NCI-H2171 treated with DMSO at 0.1 percent for 48 hours (cell line): Measurements from ENCODE around the gene PKD2L2.
"Not testable (repeated sequence)": the region's sequence is repeated elsewhere in the genome, so short reads cannot be mapped to it uniquely, and the experiment has no call there.

Source experiments
- DNase-seq: peaks from one replicate; lab custom pipeline; 2025; lab: John Stamatoyannopoulos, UW

Gene PKD2L2

DNA sequence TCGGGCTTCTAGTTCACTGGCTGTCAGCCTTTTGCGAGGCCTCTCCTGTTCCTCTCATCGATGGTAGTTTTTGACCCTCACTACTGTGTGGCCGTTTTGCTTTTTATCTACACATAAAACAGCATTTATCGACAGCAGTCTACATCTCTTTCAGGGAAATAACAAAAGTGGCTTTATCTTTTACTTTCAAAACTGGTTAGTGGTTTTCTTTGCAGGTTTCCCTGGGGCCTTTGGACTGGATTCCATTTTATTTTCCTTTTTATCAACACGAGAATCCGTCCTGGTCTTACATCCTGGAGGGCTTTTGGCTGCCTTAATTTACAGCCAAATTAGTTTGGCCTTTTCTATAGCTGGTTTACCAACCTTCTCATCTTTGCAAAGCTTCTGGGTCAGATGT is 793 bp upstream of the PKD2L2 start:
- no peak for DNase-seq

DNA sequence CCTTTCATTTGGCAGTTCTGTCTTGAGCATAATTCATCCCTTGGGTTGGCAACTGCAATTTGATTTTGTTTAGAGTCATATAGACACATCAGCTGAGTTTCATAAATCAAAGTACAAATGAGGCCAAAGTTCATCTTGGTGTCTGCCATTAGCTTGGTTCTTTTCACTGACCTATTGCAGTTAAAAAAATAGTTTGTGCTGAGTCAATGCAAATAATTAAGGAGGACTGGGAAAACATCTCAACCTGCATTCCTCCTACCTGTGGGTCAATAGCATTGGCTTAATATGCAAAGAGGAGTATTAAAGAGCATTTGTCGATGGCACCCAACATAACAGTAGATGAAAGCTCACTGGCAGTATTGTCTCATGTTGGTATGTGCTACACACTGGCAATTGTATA is 1.6 kb downstream of the PKD2L2 start:
- DNase-seq: no peak

DNA sequence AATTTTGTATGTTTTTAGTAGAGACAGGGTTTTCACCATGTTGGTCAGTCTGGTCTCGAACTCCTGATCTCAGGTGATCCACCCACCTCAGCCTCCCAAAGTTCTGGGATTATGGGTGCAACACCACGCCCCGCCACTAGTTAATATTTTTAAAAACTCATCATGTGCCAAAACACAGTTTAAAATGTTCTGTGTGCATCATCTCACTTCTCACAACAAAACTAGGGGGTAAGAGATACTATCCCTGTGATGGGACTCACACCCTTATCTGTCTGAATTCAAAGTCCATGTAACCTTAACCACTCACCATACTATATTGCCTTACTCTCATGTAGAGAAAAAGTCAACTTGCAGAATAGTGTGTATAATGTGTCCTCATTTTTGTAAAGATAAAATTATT is 2.6 kb downstream of the PKD2L2 start:
- no peak for DNase-seq

DNA sequence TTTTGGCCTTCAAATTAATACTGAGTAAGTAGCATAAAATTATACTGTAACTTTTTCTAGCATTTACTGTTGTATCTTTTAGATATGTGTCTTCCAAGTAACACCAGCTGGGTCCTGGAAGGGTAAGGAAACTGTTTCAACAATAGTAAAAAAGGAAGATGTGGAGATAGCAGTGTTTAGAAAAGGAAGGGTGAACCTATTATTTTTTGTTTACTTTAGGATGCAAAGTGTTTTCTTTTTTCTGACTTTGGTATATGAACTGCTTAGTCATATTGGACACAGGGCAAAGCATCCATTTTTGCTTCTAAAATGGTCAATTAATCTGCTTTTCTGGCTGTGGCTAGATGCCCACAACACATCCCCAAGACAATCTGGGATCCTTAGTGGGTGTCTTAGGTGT is 5.3 kb downstream of the PKD2L2 start:
- DNase-seq: no peak

DNA sequence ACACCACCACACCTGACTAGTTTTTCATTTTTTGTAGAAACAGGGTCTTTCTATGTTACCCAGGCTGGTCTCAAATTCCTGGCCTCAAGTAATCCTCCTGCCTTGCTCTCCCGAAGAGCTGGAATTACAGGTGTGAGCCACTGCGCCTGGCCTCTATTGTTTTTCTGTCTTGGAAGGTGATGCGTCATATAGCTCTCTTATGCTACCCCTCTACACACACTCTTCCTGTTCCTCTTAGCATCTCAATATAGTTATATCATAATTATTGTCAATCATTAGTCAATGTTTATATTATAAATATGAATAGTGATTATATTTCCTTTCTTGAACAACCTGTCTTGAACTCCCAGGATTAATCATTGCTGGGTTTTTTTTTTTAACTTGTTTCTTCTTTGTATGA is 7.3 kb downstream of the PKD2L2 start:
- DNase-seq: no peak

DNA sequence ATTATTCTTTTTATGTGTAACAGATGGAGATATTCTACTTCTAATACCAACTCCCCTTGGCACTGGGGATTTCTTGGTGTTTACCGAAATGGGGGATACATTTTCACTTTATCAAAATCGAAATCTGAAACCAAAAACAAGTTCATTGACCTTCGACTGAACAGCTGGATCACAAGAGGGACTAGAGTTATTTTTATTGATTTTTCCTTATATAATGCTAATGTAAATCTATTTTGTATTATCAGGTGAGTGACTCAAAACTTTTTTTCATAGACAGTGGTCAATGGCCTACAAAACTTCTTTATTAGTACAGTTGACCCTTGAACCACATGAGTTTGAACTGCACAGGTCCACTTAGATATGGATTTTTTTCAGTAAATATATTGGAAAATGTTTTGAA is 10.2 kb downstream of the PKD2L2 start:
- peak; percentile 24 for DNase-seq

DNA sequence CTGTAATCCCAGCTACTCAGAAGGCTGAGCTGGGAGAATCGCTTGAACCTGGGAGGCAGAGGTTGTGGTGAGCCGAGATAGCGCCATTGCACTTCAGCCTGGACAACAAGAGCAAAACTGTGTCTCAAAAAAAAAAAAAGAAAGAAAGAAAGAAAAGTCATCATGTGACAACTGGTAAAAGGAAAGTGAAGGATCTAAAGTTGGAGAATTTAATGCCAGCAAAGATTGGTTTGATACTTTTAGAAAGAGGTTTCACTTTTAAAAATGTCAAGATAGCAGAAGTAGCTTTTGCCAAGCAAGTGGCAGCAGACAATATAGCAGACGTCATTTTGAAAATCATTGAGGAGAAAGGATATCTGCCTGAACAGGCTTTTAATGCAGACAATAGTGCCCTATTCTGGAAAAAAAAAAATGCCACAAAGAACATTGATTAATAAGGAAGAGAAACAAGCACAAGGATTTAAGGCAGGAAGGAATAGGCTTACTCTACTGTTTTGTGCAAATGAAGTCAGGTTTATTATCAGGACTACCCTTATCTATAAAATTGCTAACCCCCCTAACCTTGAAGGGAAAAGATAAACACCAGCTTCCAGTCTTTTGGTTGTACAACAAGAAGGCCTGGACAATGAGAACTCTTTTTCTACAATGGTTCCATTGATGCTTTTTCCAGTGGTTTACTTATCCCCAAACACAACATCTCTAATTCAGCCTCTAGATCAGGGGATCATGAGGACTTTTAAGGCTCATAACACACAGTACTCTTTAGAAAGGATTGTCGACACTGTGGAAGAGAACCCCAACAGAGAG is 12.0 kb downstream of the PKD2L2 start:
- no peak for DNase-seq

DNA sequence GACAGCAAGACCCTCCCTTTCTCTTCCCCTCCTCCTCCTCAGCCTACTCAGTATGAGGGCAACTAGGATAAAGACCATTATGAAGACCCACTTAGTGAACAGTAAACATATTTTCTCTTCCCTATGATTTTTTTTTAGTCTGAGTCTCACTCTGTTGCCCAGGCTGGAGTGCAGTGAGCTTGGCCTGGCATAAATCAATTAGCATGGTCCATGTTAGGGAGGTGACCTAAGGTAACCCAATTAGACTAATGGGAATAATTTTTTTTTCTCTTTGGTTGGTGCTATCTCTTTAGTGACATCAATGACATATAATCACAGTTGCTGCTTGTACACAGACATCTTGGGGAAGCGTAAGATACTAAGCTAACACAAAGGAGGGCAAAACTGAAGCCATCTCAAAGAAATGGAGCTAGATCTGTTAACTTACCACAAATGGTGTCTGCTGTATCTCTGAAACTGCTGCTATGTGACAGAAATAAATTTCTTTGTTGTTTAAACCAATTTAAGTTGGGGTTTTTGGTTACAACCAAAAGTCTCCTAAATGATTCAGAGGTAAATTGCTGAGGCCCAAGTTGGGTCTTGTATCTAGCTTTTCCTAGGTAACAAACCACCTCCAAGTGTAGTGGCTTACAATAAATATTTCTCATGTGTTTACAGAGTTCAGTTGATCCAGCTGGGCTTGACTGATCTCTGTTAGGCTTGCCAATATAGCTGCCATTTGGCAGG is 13.3 kb downstream of the PKD2L2 start:
- no peak for DNase-seq

DNA sequence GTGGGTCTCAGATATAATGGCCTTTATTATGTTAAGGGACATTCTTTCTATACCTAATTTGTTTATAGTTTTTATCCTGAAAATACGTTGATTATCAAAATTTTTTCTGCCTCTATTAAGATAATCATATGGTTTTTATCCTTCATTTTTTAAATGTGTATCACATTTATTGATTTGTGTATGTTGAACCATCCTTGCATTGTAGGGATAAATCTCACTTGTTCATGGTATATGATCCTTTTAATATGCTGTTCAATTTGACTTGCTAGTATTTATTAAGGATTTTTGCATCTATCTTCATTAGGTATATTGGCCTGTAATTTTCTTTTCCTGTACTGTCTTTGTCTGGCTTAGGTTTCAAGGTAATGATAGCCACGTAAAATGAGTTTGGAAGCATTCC is 25.5 kb downstream of the PKD2L2 start:
- no peak for DNase-seq

DNA sequence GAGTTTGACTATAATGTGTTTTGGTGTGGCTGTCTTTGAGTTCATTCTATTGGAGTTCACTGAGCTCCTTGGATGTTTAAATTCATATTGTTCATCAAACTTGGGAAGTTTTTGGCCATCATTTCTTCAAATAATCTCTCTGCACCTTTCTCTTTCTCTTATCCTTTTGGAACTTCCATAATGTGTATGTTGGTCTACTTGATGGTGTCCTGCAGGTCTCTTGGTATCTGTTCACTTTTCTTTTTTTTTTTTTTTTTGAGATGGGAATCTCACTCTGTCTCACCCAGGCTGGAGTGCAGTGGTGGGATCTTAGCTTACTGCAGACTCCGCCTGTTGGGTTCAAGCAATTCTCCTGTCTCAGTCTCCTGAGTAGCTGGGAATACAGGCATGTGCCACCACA is 27.7 kb downstream of the PKD2L2 start:
- DNase-seq: no peak

DNA sequence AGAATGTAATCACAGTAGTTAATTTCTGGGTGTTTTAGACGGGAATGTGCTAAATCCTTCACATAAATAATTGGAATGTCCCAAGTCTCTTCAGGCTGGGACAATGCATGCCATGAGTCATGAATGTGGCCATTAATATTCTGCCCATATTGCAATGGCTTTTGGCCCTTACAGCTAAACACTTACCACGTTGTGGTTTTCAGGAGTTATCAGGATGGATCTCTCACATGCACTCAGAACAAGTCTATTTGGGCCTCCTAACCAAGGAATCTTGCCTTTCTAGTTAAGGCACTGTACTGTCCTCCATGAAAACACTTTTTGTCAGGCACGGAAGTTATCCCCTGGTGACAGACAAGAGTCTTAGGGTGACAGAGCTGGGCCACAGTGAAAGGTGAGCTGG is 32.7 kb downstream of the PKD2L2 start:
- DNase-seq: no peak

DNA sequence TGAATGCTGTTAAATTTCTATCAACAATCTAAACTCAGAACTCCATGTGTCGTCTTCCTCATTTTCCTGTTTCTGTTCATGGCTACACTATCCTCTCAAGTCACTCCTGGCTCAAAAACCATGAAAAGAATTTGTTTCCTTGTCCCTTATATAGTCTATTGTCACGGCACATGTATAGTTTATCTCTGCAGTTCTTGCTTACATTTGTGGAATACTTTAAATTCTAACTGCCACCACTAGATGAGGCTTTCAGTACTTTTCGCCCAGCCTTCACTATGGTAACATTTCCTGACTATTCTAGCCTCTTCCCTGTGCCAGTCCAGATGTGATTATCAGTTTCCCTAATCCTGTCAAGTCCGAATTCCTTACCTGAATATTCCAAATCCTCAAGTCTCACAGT is 34.6 kb downstream of the PKD2L2 start:
- no peak for DNase-seq

DNA sequence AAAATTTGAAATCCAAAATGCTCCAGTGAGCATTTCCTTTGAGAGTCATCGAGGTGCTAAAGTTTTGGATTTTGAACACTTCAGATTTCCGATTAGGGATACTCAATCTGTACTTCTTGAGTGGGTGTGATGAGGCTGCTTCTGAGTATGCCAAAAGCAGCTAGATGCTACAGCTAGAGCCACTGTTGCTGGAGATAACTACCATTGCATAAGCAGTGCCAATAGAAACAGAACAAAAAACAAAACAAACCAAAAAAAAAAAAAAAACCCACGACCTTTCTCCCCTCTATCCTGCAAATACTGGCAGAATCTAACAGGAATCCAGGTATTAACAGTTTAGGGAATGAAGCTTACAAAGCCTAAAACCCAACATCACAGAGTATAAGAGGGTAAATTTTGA is 43.5 kb downstream of the PKD2L2 start:
- DNase-seq: no peak

DNA sequence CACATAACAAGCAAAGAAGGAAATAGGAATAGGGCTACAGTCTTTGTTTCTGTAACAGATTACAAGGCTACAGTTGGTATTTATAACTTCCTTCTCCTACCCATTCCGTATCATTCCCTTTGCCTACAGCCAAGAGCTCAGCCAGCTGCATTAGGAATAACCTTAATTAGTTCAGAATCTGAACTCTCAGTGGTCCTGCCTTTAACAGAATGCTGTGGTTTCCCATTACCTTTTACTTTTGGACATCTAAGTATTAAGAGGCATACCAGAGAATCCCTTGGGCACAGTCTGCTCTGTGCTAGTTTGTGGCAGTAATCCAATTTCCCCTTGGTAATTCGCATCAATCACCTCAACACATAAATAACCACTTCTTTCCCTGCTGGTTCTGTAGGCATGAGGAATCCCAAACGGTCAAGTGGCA is 44.2 kb downstream of the PKD2L2 start:
- peak; percentile 40 for DNase-seq

DNA sequence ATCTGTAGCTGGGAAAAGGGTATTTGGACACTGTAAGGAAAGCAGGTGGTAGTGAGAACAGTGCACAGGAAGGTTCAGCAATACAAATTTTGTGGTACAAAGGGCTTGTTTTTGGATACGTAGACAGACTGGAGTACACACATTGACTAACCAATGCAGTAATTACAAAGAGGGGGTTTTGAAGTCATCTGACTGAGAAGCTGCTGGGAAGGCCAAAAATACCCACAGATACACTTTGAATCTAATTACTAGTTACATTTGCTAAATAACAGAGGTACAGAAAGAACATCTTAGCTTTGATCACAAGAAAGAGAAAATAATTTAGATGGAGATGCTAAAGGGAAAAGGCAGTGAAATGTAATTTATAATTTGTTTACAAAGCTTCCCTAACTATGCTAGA is 45.9 kb downstream of the PKD2L2 start:
- no peak for DNase-seq

DNA sequence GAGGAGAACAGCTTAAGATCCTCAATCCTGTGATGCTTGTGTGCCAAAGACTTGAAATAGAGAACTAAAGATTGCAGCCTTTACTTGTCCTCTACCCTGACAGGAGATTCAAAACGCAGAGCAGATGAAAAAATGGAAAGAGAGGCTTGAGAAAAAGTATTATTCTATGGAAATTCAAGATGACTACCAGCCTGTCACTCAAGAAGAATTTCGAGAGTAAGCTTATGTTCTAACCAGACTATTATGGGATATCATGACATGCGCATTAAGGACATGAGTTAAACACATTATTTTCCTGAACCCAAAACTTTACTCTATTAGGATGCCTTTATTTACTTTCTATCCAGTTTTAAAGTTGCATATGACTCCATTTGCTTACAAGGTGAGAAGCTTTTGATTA is 46.4 kb downstream of the PKD2L2 start:
- DNase-seq: no peak

DNA sequence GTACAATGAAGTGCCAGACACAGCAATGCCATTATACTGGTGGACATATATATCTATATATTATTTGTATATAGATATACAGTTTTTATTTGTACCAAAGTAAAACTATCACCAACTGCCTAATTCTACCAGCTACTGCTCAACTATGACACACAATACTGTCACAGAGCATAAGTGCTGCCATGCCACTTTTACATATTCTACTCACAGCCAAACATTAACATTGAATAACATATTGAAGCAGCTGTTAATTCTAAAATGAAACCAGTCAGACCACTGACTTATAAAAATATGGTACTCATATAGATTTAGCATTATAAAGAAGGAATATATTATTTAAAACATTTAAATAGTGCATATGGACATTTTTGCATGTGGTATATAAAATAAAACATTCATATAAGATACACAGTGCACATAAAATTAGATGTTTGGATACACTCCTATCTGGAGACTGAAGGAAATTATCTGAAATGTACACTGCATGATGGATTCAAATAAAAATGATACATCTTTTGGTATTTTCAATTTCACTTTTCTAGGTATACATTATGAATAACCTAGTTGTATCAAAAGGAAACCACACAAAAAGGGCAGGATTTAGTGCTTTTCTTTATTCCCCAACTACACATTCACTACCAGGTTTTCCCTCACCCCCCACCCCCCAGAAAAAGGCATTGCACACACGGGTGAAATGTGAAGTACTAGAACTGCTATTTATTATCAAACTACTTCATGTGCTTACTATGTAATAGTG is 48.9 kb downstream of the PKD2L2 start:
- no peak for DNase-seq

DNA sequence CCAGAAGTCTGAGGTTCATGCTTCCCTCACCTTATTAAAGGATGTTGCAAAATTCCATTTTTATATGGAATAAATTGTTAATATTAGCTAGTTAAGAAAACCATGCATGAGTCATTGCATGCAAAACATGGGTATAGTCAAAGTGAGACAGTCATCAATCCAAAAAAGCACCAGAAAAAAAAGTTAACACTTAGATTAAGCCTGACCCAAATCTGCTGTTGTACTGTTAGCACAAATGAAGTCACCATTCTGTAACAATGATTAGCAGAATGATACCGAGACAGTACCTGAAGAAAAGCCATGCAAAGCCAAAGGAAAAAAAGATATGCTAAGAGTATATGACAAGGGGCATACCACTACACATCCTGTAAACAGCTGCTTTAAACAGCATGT is 49.5 kb downstream of the PKD2L2 start:
- no peak for DNase-seq

DNA sequence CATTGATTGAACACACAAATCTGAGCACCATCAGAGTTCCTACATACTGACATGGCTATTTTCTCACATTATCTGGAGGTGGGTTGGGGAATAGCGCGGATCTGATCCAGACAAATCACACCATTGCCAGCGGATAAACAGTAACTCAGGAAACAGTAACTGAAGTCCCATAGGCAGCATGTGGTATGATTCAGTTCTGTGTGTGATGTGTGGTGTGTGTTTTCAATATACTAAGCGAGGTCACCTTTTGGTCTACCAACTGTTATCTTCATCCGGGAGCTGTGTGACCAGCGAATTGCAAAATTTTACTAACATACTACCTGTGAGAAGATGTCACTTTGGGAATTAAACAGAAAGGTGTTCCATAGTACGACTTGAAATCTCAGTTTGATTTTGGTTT is 50.1 kb downstream of the PKD2L2 start:
- DNase-seq: no peak

DNA sequence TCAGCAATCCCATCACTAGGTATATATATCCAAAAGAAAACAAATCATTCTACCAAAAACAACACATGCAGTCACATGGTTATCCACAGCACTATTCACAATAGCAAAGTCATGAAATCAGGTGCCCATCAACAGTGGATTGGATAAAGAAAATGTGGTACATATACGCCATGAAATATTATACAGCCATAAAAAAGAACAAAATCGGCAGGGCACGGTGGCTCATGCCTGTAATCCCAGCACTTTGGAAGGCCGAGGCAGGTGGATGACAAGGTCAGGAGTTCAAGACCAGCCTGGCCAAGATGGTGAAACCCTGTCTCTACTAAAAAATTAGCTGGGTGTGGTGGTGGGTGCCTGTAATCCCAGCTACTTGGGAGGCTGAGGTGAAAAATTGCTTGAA is 55.0 kb downstream of the PKD2L2 start:
- DNase-seq: not testable (repeated sequence)

DNA sequence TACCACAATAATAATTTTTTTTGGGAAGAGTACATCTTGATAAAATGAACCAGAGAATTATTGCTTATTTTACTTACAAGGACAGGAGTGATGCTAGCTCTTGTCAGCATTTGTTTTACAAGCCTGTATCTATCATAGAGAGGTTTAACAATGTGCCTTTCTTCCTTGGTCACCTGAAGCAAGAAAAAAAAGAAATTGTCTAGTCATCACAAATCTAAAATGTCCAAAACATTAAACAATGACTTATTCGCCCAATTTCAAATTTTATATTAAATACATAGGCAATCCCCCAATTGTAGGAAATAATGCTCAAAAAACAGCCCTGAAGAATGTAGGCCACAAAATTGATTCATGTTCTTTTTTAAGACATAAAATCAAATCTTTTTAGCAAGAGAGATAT is 56.6 kb downstream of the PKD2L2 start:
- no peak for DNase-seq

DNA sequence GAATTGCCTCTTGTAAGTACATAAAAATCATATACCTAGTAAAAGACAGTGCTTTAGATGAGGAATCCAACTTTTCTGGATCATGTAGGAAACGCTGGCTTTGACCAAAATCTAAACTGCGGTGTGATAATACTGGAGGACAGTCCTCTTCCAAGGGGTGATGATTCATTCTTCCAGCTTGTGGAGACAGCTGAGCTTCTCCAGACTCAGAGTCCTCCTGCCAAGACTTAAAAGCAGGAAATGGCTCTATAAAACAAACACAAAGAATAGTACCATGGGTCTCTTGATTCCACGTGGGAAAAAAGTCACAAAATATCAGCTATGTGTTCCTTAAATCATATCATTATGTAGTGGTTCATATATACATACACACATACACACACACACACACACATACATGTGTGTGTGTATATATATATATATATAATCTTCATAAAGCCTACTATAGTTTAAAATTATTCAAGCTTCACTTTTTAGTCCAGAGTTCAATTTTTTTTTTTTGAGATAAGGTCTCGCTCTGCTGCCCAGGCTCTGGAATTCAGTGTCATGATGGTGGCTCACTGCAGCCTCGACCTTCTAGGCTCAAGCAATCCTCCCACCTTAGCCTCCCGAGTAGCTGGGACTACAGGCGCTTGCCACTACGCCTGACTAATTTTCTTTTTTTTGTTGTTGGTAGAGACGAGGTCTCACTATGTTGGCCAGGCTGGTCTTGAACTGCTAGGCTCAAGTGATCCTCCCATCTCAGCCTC is 65.0 kb downstream of the PKD2L2 start:
- DNase-seq: no peak
